GM06990 (cell line): Measurements from ENCODE around the gene TAPT1.

ENCODE experiments used
- DNase-seq: peaks from one replicate; pipeline ENCODE4 v3.0.0-alpha.2; 2011; ENCODE audit not compliant: insufficient read length; ENCODE audit errors: extremely low read depth
- H3K27me3 ChIP-seq: replicated peaks from 2 replicates; pipeline ENCODE4 v1.6.0; 2011; ENCODE audit warnings: low read length; ENCODE audit not compliant: control insufficient read depth, insufficient read depth
- H3K36me3 ChIP-seq: 2 replicates; pipeline ENCODE4 v1.5.1; 2011; ENCODE audit warnings: low read length; ENCODE audit not compliant: control insufficient read depth, insufficient read depth
- H3K4me3 ChIP-seq: replicated peaks from 2 replicates; pipeline ENCODE4 v1.5.1; 2011; ENCODE audit warnings: low read depth, mild to moderate bottlenecking, control low read depth, low read length
- CTCF ChIP-seq: IDR thresholded peaks from 2 replicates; pipeline ENCODE4 v1.5.1; 2011; ENCODE audit warnings: low read length, control low read depth, mild to moderate bottlenecking, inconsistent platforms; ENCODE audit not compliant: insufficient read depth, poor library complexity, severe bottlenecking

The TAPT1 gene

DNA sequence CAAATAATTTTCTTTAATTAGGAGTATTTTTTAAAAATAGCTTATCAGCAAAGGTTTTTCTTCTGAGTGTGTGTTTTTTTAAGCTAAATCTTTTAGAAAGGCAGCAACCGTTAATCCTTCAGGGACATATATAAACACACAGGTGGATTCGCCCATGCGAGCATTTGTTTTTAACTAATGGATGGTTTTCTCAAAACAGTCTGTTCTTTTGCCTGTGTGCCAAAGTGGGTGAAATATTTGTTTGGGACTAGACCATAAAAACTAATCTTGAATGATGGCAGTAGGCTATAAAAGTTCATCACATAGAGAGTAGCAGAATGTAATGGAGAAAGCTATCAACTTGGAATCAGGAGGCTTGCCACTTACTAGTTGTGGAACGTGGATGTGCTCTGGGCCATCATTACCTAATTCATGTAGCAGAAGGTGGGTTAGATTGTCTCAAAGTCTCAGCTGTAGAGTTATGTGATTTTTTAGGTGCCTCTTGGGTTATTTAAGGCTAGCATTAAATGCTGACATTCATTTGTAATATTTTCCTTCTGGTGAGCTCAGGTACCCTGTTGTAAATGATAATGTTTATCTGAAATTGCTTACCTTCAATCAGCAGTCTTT lies 7.4 kb upstream of the TAPT1 start:
- TF ChIP-seq CTCF, result no peak
- Histone ChIP-seq H3K36me3 (no peaks in the 10 kb centered on the region), H3K27me3 (no peaks in the 10 kb centered on the region), H3K4me3 (no peak overlapping the region)
- DNase-seq, result no peak

GRCh38 chr4:16231570-16232245 lies 5.4 kb upstream of the TAPT1 start:
- Histone ChIP-seq H3K27me3 (no peaks in the 10 kb centered on the region), H3K4me3 (no peak overlapping the region), H3K36me3 (no peaks in the 10 kb centered on the region)
- DNase-seq, result no peak
- TF ChIP-seq CTCF, result no peak

- Histone ChIP-seq H3K27me3 (no peaks in the 10 kb centered on the region), H3K4me3 (no peak overlapping the region)
- TF ChIP-seq CTCF, result no peak
Measured at GRCh38 chr4:16230308-16230707, 4.0 kb upstream of the TAPT1 start.

DNA sequence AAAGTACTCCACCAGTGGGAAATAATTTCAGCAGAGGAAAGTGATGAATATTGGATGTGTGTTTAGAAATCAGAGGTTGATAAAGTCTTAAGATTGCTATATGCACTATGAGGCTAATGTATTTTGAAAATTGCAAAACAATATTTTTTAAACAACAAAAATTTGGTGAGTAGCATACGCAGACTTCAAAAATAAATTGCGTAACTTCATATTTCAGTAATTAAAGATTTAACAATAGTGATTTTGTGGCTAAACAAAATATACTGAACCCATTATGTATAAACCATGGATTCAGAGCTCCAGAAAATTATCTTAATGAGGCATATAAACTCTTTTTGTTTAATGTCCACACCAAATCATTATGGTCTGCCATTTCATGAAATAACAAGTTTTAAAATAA lies 3.3 kb upstream of the TAPT1 start:
- H3K27me3 ChIP-seq, result no peaks in the 10 kb centered on the region
- TF ChIP-seq CTCF, result no peak
- no peak overlapping the region for H3K4me3 ChIP-seq
- H3K36me3 ChIP-seq, result no peaks in the 10 kb centered on the region
- no peak for DNase-seq

More at GRCh38 chr4:16230308-16230707, 4.0 kb upstream of the TAPT1 start:
- DNase-seq, result no peak
- H3K36me3 ChIP-seq, result no peaks in the 10 kb centered on the region

DNA sequence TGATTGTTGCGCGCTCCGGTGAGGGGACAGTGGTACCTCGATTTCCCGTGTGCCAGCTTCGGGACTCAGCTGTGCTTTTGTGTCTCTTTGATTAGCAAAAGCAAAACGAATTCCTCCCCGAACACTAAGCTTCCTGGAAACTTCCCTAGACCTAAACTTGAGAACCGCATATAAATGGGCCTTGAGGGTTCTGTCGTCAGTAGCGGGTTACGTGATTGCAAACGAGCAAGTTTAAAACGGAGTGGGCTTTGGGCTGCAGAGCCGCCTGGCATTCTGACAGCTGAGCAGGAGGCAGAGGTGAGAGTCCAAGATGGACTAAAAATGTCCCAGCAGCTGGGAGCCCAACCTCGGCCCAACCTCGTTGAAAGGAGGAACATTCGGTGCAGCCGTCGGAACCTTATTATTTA lies 1.2 kb upstream of the TAPT1 start:
- Histone ChIP-seq H3K36me3 (no peaks in the 10 kb centered on the region), H3K27me3 (no peaks in the 10 kb centered on the region), H3K4me3 (peak overlapping the region; percentile 83)
- no peak for TF ChIP-seq CTCF
- DNase-seq, result peak; percentile 18
